ENCODE data around the gene PTPRN2. TPM values are rescaled to one million over a fixed set of nuclear protein-coding genes. Genes with fewer than 3 reads are reported as not detected.

PTPRN2 gene
- total RNA-seq, 1 donor from 2014 or later = 2.4 TPM

- DNase-seq (ENCODE audit: low read depth) = no peak
Measured at GRCh38 chr7:158401826-158402225, 185.8 kb downstream of the PTPRN2 start.

GRCh38 chr7:158401295-158401694 lies 186.3 kb downstream of the PTPRN2 start:
- DNase-seq (ENCODE audit: low read depth) = no peak
- H3K27me3 ChIP-seq (ENCODE audit: control insufficient read depth, insufficient read depth, low read length) = no peaks in the 10 kb centered on the region
- H3K4me3 ChIP-seq (ENCODE audit: low read depth, low read length) = no peak overlapping the region
- no peaks in the 10 kb centered on the region for H3K36me3 ChIP-seq (ENCODE audit: control insufficient read depth, insufficient read depth, low read length)
- TF ChIP-seq CTCF (IDR thresholded peaks at IDR 0.05; ENCODE audit: insufficient read depth, low read length, poor library complexity, severe bottlenecking) = no peak

More at GRCh38 chr7:158401826-158402225, 185.8 kb downstream of the PTPRN2 start:
- TF ChIP-seq CTCF (IDR thresholded peaks at IDR 0.05; ENCODE audit: insufficient read depth, low read length, poor library complexity, severe bottlenecking) = no peak
- no peak overlapping the region for H3K4me3 ChIP-seq (ENCODE audit: low read depth, low read length)
- H3K36me3 ChIP-seq (ENCODE audit: control insufficient read depth, insufficient read depth, low read length) = no peaks in the 10 kb centered on the region
- no peaks in the 10 kb centered on the region for H3K27me3 ChIP-seq (ENCODE audit: control insufficient read depth, insufficient read depth, low read length)

GRCh38 chr7:158400601-158401225 lies 186.9 kb downstream of the PTPRN2 start:
- DNase-seq (ENCODE audit: low read depth) = no peak

GRCh38 chr7:158399762-158400161 lies 187.9 kb downstream of the PTPRN2 start:
- Histone ChIP-seq H3K27me3 (ENCODE audit: control insufficient read depth, insufficient read depth, low read length) (no peaks in the 10 kb centered on the region), H3K36me3 (ENCODE audit: control insufficient read depth, insufficient read depth, low read length) (no peaks in the 10 kb centered on the region), H3K4me3 (ENCODE audit: low read depth, low read length) (no peak overlapping the region)
- no peak for DNase-seq (ENCODE audit: low read depth)
- TF ChIP-seq CTCF (IDR thresholded peaks at IDR 0.05; ENCODE audit: insufficient read depth, low read length, poor library complexity, severe bottlenecking) = no peak

More at GRCh38 chr7:158400601-158401225, 186.9 kb downstream of the PTPRN2 start:
- no peaks in the 10 kb centered on the region for H3K27me3 ChIP-seq (ENCODE audit: control insufficient read depth, insufficient read depth, low read length)
- no peak overlapping the region for H3K4me3 ChIP-seq (ENCODE audit: low read depth, low read length)
- no peaks in the 10 kb centered on the region for H3K36me3 ChIP-seq (ENCODE audit: control insufficient read depth, insufficient read depth, low read length)
- no peak for TF ChIP-seq CTCF (IDR thresholded peaks at IDR 0.05; ENCODE audit: insufficient read depth, low read length, poor library complexity, severe bottlenecking)

GRCh38 chr7:158398750-158399149 lies 188.9 kb downstream of the PTPRN2 start:
- DNase-seq (ENCODE audit: low read depth) = no peak
- no peaks in the 10 kb centered on the region for H3K27me3 ChIP-seq (ENCODE audit: control insufficient read depth, insufficient read depth, low read length)
- H3K36me3 ChIP-seq (ENCODE audit: control insufficient read depth, insufficient read depth, low read length) = no peaks in the 10 kb centered on the region
- no peak for TF ChIP-seq CTCF (IDR thresholded peaks at IDR 0.05; ENCODE audit: insufficient read depth, low read length, poor library complexity, severe bottlenecking)
- no peak overlapping the region for H3K4me3 ChIP-seq (ENCODE audit: low read depth, low read length)

GRCh38 chr7:158397885-158398284 lies 189.7 kb downstream of the PTPRN2 start:
- no peak overlapping the region for H3K4me3 ChIP-seq (ENCODE audit: low read depth, low read length)
- no peaks in the 10 kb centered on the region for H3K27me3 ChIP-seq (ENCODE audit: control insufficient read depth, insufficient read depth, low read length)
- DNase-seq (ENCODE audit: low read depth) = no peak
- no peak for TF ChIP-seq CTCF (IDR thresholded peaks at IDR 0.05; ENCODE audit: insufficient read depth, low read length, poor library complexity, severe bottlenecking)
- H3K36me3 ChIP-seq (ENCODE audit: control insufficient read depth, insufficient read depth, low read length) = no peaks in the 10 kb centered on the region

All from kidney epithelial cell (primary cell).